ENCODE measurements around the gene PLPP1. TPM values are rescaled to one million over a fixed set of nuclear protein-coding genes. Genes with fewer than 3 reads are reported as not detected.

The PLPP1 gene
- total and polyA plus RNA-seq, 4 donors, result 51.9 to 129 (median 60.7) TPM

- H3K9ac ChIP-seq (ENCODE audit: insufficient read depth in 1 of 2, low read length in 2 of 2), result no peak overlapping the region
- DNase-seq (no peak), ATAC-seq (ENCODE audit: insufficient read depth, low FRiP score) (no peak)
- peaks cover 0 to 20% (median 4%) of the 10 kb centered on the region in 5 donors for H3K4me1 ChIP-seq (ENCODE audit: control insufficient read depth in 5 of 5, insufficient read depth in 5 of 5, low read length in 5 of 5)
- H3K27ac ChIP-seq (ENCODE audit: low read depth in 1 of 2, low read length in 1 of 2), result no peak overlapping the region
- H3K9me3 ChIP-seq (ENCODE audit: control insufficient read depth in 4 of 4, insufficient read depth in 3 of 4, low read length in 3 of 4), result no peaks in the 10 kb centered on the region
- H3K4me3 ChIP-seq, result no peak overlapping the region
- H3K27me3 ChIP-seq (ENCODE audit: control insufficient read depth in 3 of 3, insufficient read depth in 3 of 3, low read length in 2 of 3), result no peaks in the 10 kb centered on the region
- WGBS, 2 donors, result 85 to 91% methylated on average over 1 of the region's 1 CpG
- TF ChIP-seq, protein P1, sequence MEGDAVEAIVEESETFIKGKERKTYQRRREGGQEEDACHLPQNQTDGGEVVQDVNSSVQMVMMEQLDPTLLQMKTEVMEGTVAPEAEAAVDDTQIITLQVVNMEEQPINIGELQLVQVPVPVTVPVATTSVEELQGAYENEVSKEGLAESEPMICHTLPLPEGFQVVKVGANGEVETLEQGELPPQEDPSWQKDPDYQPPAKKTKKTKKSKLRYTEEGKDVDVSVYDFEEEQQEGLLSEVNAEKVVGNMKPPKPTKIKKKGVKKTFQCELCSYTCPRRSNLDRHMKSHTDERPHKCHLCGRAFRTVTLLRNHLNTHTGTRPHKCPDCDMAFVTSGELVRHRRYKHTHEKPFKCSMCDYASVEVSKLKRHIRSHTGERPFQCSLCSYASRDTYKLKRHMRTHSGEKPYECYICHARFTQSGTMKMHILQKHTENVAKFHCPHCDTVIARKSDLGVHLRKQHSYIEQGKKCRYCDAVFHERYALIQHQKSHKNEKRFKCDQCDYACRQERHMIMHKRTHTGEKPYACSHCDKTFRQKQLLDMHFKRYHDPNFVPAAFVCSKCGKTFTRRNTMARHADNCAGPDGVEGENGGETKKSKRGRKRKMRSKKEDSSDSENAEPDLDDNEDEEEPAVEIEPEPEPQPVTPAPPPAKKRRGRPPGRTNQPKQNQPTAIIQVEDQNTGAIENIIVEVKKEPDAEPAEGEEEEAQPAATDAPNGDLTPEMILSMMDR (IDR thresholded peaks at IDR 0.05; ENCODE audit: control extremely low read depth, extremely low read depth), result no peak
- H3K36me3 ChIP-seq (ENCODE audit: control insufficient read depth in 4 of 4, insufficient read depth in 4 of 4, low read length in 4 of 4), result peaks cover 0 to 13% (median 2%) of the 10 kb centered on the region in 4 donors
Observed at GRCh38 chr5:55471468-55471867, 63.3 kb downstream of the PLPP1 start.

DNA sequence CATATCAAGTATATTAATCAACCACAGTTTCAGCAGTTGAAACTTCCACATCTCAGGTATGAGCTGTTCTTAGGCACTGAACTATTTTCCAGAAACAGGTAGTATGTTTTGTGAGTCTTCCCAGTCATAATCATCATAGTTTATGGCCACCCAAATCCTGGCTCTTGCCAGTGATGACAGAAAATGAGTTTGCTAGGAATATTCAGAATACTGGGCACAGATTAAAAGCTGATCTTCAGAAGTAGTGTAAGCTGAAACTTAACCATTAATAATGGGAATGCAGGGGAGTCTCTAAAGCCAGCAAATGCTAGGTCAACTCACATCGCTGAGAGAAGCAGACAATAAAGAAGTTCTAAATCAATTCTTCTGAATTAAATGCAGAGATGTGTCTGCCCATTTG lies 64.5 kb downstream of the PLPP1 start:
- H3K27me3 ChIP-seq (ENCODE audit: control insufficient read depth in 3 of 3, insufficient read depth in 3 of 3, low read length in 2 of 3), result no peaks in the 10 kb centered on the region
- no peak overlapping the region for H3K4me3 ChIP-seq
- ATAC-seq (ENCODE audit: insufficient read depth, low FRiP score) (no peak), DNase-seq (no peak)
- WGBS, 2 donors, result 97 to 100% methylated on average over 1 of the region's 1 CpG
- H3K36me3 ChIP-seq (ENCODE audit: control insufficient read depth in 4 of 4, insufficient read depth in 4 of 4, low read length in 4 of 4), result peaks cover 0 to 18% (median 5%) of the 10 kb centered on the region in 4 donors
- H3K9ac ChIP-seq (ENCODE audit: insufficient read depth in 1 of 2, low read length in 2 of 2), result no peak overlapping the region
- H3K4me1 ChIP-seq (ENCODE audit: control insufficient read depth in 5 of 5, insufficient read depth in 5 of 5, low read length in 5 of 5), result peaks cover 0 to 22% (median 4%) of the 10 kb centered on the region in 5 donors
- H3K9me3 ChIP-seq (ENCODE audit: control insufficient read depth in 4 of 4, insufficient read depth in 3 of 4, low read length in 3 of 4), result no peaks in the 10 kb centered on the region
- TF ChIP-seq, protein P1 (IDR thresholded peaks at IDR 0.05; ENCODE audit: control extremely low read depth, extremely low read depth), result no peak
- no peak overlapping the region for H3K27ac ChIP-seq (ENCODE audit: low read depth in 1 of 2, low read length in 1 of 2)

- Histone ChIP-seq H3K27ac (ENCODE audit: low read depth in 1 of 2, low read length in 1 of 2) (no peak overlapping the region), H3K9ac (ENCODE audit: insufficient read depth in 1 of 2, low read length in 2 of 2) (no peak overlapping the region), H3K9me3 (ENCODE audit: control insufficient read depth in 4 of 4, insufficient read depth in 3 of 4, low read length in 3 of 4) (no peaks in the 10 kb centered on the region), H3K4me3 (no peak overlapping the region), H3K27me3 (ENCODE audit: control insufficient read depth in 3 of 3, insufficient read depth in 3 of 3, low read length in 2 of 3) (no peaks in the 10 kb centered on the region), H3K4me1 (ENCODE audit: control insufficient read depth in 5 of 5, insufficient read depth in 5 of 5, low read length in 5 of 5) (peaks cover 0 to 22% (median 4%) of the 10 kb centered on the region in 5 donors), H3K36me3 (ENCODE audit: control insufficient read depth in 4 of 4, insufficient read depth in 4 of 4, low read length in 4 of 4) (peaks cover 0 to 17% (median 5%) of the 10 kb centered on the region in 4 donors)
- TF ChIP-seq, protein P1 (IDR thresholded peaks at IDR 0.05; ENCODE audit: control extremely low read depth, extremely low read depth), result no peak
- DNase-seq, result no peak
- no peak for ATAC-seq (ENCODE audit: insufficient read depth, low FRiP score)
Observed at GRCh38 chr5:55469839-55470238, 64.9 kb downstream of the PLPP1 start.

Measured in lung (tissue), 12 donors.